SK-N-SH treated with all-trans-retinoic acid at 6 μM for 48 hours (cell line): ENCODE data around the gene GLIS1.

ENCODE experiments used
- ATAC-seq: fragments of 200-7000 bp; cut with Tn5 transposase; 3 replicates; pipeline ENCODE4 v1.9.1; 2020; ENCODE audit warnings: mild to moderate bottlenecking, moderate library complexity
- ARNTL ChIP-seq: fragments of 450-650 bp; formaldehyde crosslinking; IDR thresholded peaks from 2 replicates; pipeline ENCODE4 v1.5.0; 2020; ENCODE audit warnings: low read depth, mild to moderate bottlenecking, moderate library complexity, borderline replicate concordance
- BACH2 ChIP-seq: fragments of 250-450 bp; sonication (Bioruptor Pico); IDR thresholded peaks from 2 replicates; pipeline ENCODE4 v1.9.0; 2021; ENCODE audit warnings: mild to moderate bottlenecking, borderline replicate concordance
- CREB5 ChIP-seq: fragments of 250-450 bp; sonication (Bioruptor Pico); IDR thresholded peaks from 2 replicates; pipeline ENCODE4 v1.5.1; 2020; ENCODE audit warnings: low read depth, mild to moderate bottlenecking, moderate library complexity
- CSDC2 ChIP-seq: fragments of 250-450 bp; sonication (Bioruptor Pico); IDR thresholded peaks from 2 replicates; pipeline ENCODE4 v1.5.0; 2020; ENCODE audit warnings: mild to moderate bottlenecking, moderate library complexity
- ESRRG ChIP-seq: fragments of 250-450 bp; sonication (Bioruptor Pico); IDR thresholded peaks from 2 replicates; pipeline ENCODE4 v1.6.1; 2021; ENCODE audit warnings: mild to moderate bottlenecking
- GLIS3 ChIP-seq: fragments of 250-450 bp; sonication (Bioruptor Pico); IDR thresholded peaks from 2 replicates; pipeline ENCODE4 v1.5.0; 2020; ENCODE audit warnings: mild to moderate bottlenecking, moderate library complexity
- ISL1 ChIP-seq: fragments of 250-450 bp; sonication (Bioruptor Pico); IDR thresholded peaks from 2 replicates; pipeline ENCODE4 v2.1.2; 2022; ENCODE audit warnings: mild to moderate bottlenecking, moderate library complexity
- OSR1 ChIP-seq: fragments of 250-450 bp; sonication (Bioruptor Pico); IDR thresholded peaks from 2 replicates; pipeline ENCODE4 v1.8.0; 2022; ENCODE audit warnings: moderate library complexity, mild to moderate bottlenecking, inconsistent platforms
- PATZ1 ChIP-seq: fragments of 250-450 bp; sonication (Bioruptor Pico); IDR thresholded peaks from 2 replicates; pipeline ENCODE4 v1.8.0; 2020; ENCODE audit warnings: mild to moderate bottlenecking, moderate library complexity, borderline replicate concordance
- POU6F1 ChIP-seq: fragments of 250-450 bp; sonication (Bioruptor Pico); IDR thresholded peaks from 2 replicates; pipeline ENCODE4 v1.8.0; 2021; ENCODE audit warnings: low read depth, mild to moderate bottlenecking, moderate library complexity, borderline replicate concordance
- PPARA ChIP-seq: fragments of 250-450 bp; sonication (Bioruptor Pico); IDR thresholded peaks from 2 replicates; pipeline ENCODE4 v1.5.0; 2020; ENCODE audit warnings: mild to moderate bottlenecking, borderline replicate concordance
- RARB ChIP-seq: fragments of 250-450 bp; sonication (Bioruptor Pico); IDR thresholded peaks from 2 replicates; pipeline ENCODE4 v1.8.0; 2021; ENCODE audit warnings: mild to moderate bottlenecking, moderate library complexity
- SNAI2 ChIP-seq: fragments of 250-450 bp; sonication (Bioruptor Pico); IDR thresholded peaks from 2 replicates; pipeline ENCODE4 v1.5.0; 2020; ENCODE audit warnings: mild to moderate bottlenecking, moderate library complexity
- TCF4 ChIP-seq: fragments of 250-450 bp; sonication (Bioruptor Pico); IDR thresholded peaks from 2 replicates; pipeline ENCODE4 v1.8.0; 2021; ENCODE audit warnings: mild to moderate bottlenecking, moderate library complexity, borderline replicate concordance
- TOX ChIP-seq: fragments of 250-450 bp; sonication (Bioruptor Pico); IDR thresholded peaks from 2 replicates; pipeline ENCODE4 v1.8.0; 2021; ENCODE audit warnings: mild to moderate bottlenecking, moderate library complexity, borderline replicate concordance
- TSHZ2 ChIP-seq: fragments of 250-450 bp; sonication (Bioruptor Pico); IDR thresholded peaks from 2 replicates; pipeline ENCODE4 v1.5.0; 2020; ENCODE audit warnings: mild to moderate bottlenecking, moderate library complexity
- ZC3H10 ChIP-seq: fragments of 250-450 bp; sonication (Bioruptor Pico); IDR thresholded peaks from 2 replicates; pipeline ENCODE4 v1.5.1; 2021; ENCODE audit warnings: mild to moderate bottlenecking, moderate library complexity
- ZFP3 ChIP-seq: fragments of 250-450 bp; sonication (Bioruptor Pico); IDR thresholded peaks from 2 replicates; pipeline ENCODE4 v1.5.0; 2020; ENCODE audit warnings: mild to moderate bottlenecking, moderate library complexity
- ZFP30 ChIP-seq: fragments of 450-650 bp; formaldehyde crosslinking; IDR thresholded peaks from 2 replicates; pipeline ENCODE4 v1.5.0; 2022; ENCODE audit warnings: mild to moderate bottlenecking, moderate library complexity
- ZNF8 ChIP-seq: fragments of 450-650 bp; formaldehyde crosslinking; IDR thresholded peaks from 2 replicates; pipeline ENCODE4 v1.5.0; 2020; ENCODE audit warnings: mild to moderate bottlenecking, moderate library complexity

Gene GLIS1

GRCh38 chr1:53616511-53616910 is 122.5 kb downstream of the GLIS1 start:
- no peak for ATAC-seq
- no peak for TF ChIP-seq TCF4 (CRISPR knock-in tag)
- TF ChIP-seq TOX (CRISPR knock-in tag): no peak
- no peak for TF ChIP-seq ZFP30 (CRISPR knock-in tag)
- TF ChIP-seq ISL1 (CRISPR knock-in tag): no peak
- TF ChIP-seq ZC3H10: no peak
- no peak for TF ChIP-seq ESRRG (CRISPR knock-in tag)
- no peak for TF ChIP-seq RARB (CRISPR knock-in tag)
- no peak for TF ChIP-seq OSR1
- no peak for TF ChIP-seq GLIS3 (CRISPR knock-in tag)
- TF ChIP-seq PPARA (CRISPR knock-in tag): no peak
- no peak for TF ChIP-seq ZNF8
- no peak for TF ChIP-seq SNAI2 (CRISPR knock-in tag)
- TF ChIP-seq CREB5: no peak
- TF ChIP-seq POU6F1 (CRISPR knock-in tag): no peak
- TF ChIP-seq CSDC2 (CRISPR knock-in tag): no peak
- TF ChIP-seq TSHZ2: no peak
- no peak for TF ChIP-seq BACH2
- TF ChIP-seq ZFP3 (CRISPR knock-in tag): no peak

- no peak for ATAC-seq
- TF ChIP-seq TOX (CRISPR knock-in tag) (no peak), TCF4 (CRISPR knock-in tag) (no peak), OSR1 (no peak), ZNF8 (no peak), PATZ1 (CRISPR knock-in tag) (no peak), CSDC2 (CRISPR knock-in tag) (no peak), TSHZ2 (no peak)
- TF ChIP-seq, all 23 proteins: peak for 0
Measured at GRCh38 chr1:53615101-53615500, 123.9 kb downstream of the GLIS1 start.

GRCh38 chr1:53614231-53615021 is 124.5 kb downstream of the GLIS1 start:
- no peak for ATAC-seq
- no peak for TF ChIP-seq TSHZ2
- no peak for TF ChIP-seq ESRRG (CRISPR knock-in tag)
- TF ChIP-seq ISL1 (CRISPR knock-in tag): no peak
- no peak for TF ChIP-seq SNAI2 (CRISPR knock-in tag)
- no peak for TF ChIP-seq TOX (CRISPR knock-in tag)
- TF ChIP-seq CREB5: no peak
- TF ChIP-seq OSR1: no peak
- no peak for TF ChIP-seq PPARA (CRISPR knock-in tag)
- no peak for TF ChIP-seq BACH2
- no peak for TF ChIP-seq ZFP3 (CRISPR knock-in tag)
- no peak for TF ChIP-seq GLIS3 (CRISPR knock-in tag)
- TF ChIP-seq ZC3H10: no peak
- no peak for TF ChIP-seq ZFP30 (CRISPR knock-in tag)
- no peak for TF ChIP-seq ARNTL (CRISPR knock-in tag)
